Natural killer cell (primary cell): ENCODE data around the gene ART4. TPM values are rescaled to one million over a fixed set of nuclear protein-coding genes. Genes with fewer than 3 reads are reported as not detected.

Experiments
- ATAC-seq, 3 donors: fragments of 150-1000 bp in 2 of 3; fragments of 200-7000 bp in 1 of 3; cut with Tn5 transposase; 1 replicate in 1 of 3; 2 replicates in 2 of 3; pipeline ENCODE4 v1.10.0; 2021; ENCODE audit warnings: mild to moderate bottlenecking in 2 of 3, moderate library complexity in 2 of 3
- DNase-seq, 2 donors: peaks; one replicate each; pipeline versions ENCODE4 v3.0.0 to v3.0.0-alpha.2; 2013 to 2021; ENCODE audit warnings: mixed read lengths in 1 of 2
- H3K27ac ChIP-seq: one replicate; pipeline ENCODE4 v1.5.1; 2013; ENCODE audit warnings: mild to moderate bottlenecking, low read length
- H3K27me3 ChIP-seq: one replicate; pipeline ENCODE4 v1.6.1; 2013; ENCODE audit warnings: low read length; ENCODE audit not compliant: control insufficient read depth, insufficient read depth
- H3K36me3 ChIP-seq: one replicate; pipeline ENCODE4 v1.6.1; 2013; ENCODE audit warnings: low read length; ENCODE audit not compliant: control insufficient read depth, insufficient read depth
- H3K4me1 ChIP-seq: one replicate; pipeline ENCODE4 v1.6.1; 2013; ENCODE audit warnings: low read length; ENCODE audit not compliant: control insufficient read depth, insufficient read depth
- H3K4me3 ChIP-seq: one replicate; pipeline ENCODE4 v1.5.1; 2013; ENCODE audit warnings: low read length
- H3K9me3 ChIP-seq: one replicate; pipeline ENCODE4 v1.6.1; 2013; ENCODE audit warnings: low read length; ENCODE audit not compliant: control insufficient read depth, insufficient read depth
- H3K27ac Mint-ChIP-seq, 2 donors: one replicate each; pipeline ENCODE4 v1.8.0; 2022; ENCODE audit warnings: mild to moderate bottlenecking in 2 of 2, mixed read lengths in 2 of 2, moderate library complexity in 1 of 2
- H3K27me3 Mint-ChIP-seq, 2 donors: one replicate each; pipeline ENCODE4 v1.8.0; 2022; ENCODE audit warnings: low read depth in 2 of 2, mixed read lengths in 2 of 2
- H3K36me3 Mint-ChIP-seq: one replicate; pipeline ENCODE4 v1.8.0; 2022; ENCODE audit warnings: mixed read lengths
- H3K4me1 Mint-ChIP-seq, 2 donors: one replicate each; pipeline ENCODE4 v1.8.0; 2022; ENCODE audit warnings: mixed read lengths in 2 of 2
- H3K4me3 Mint-ChIP-seq: one replicate; pipeline ENCODE4 v1.8.0; 2022; ENCODE audit warnings: mild to moderate bottlenecking, moderate library complexity, mixed read lengths
- H3K9me3 Mint-ChIP-seq, 2 donors: one replicate each; pipeline ENCODE4 v1.8.0; 2022; ENCODE audit warnings: mixed read lengths in 2 of 2
- WGBS: methylation state at CpG from one replicate; pipeline ENCODE4 v1.1.7; 2013; ENCODE audit warnings: missing lambda C conversion rate; ENCODE audit not compliant: insufficient coverage; 5-methylcytosine and 5-hydroxymethylcytosine counted together
- intact Hi-C: fragments of 100-400 bp; cut with micrococcal nuclease; formaldehyde crosslinking; loops from one replicate; pipeline ENCODE4 v1.14.2; 2022
- total RNA-seq, 4 donors: library from RNA; stranded (reverse); fragments of 120-200 nt in 1 of 4; gene quantifications; one replicate each; pipeline versions ENCODE4 v1.2.3 to v1.2.4, GENCODE V29; 2013 to 2022
- TF ChIP-seq, protein P1 (sequence below): fragments of 200-600 bp; IDR thresholded peaks from one replicate; pipeline ENCODE4 v1.8.0; 2022; ENCODE audit warnings: antibody characterized with exemption

Gene ART4
- total RNA-seq, 3 donors from 2014 or later (not counting 1 experiment from before 2014, with no cell fraction given), result not detected

GRCh38 chr12:14779834-14780233 lies 63.5 kb downstream of the ART4 start:
- Histone ChIP-seq H3K4me3 (no peak overlapping the region), H3K9me3 (no peaks in the 10 kb centered on the region), H3K27me3 (no peaks in the 10 kb centered on the region), H3K27ac (no peak overlapping the region), H3K4me1 (peaks cover 5% of the 10 kb centered on the region), H3K36me3 (peaks cover 5% of the 10 kb centered on the region)
- no peaks in the 10 kb centered on the region for H3K9me3 Mint-ChIP-seq
- H3K27ac Mint-ChIP-seq, result no peak overlapping the region
- no peaks in the 10 kb centered on the region for H3K36me3 Mint-ChIP-seq
- no peak for ATAC-seq
- peaks cover 0 to 5% of the 10 kb centered on the region in 2 donors for H3K27me3 Mint-ChIP-seq
- intact Hi-C loops, result no loop called here
- TF ChIP-seq, protein P1, sequence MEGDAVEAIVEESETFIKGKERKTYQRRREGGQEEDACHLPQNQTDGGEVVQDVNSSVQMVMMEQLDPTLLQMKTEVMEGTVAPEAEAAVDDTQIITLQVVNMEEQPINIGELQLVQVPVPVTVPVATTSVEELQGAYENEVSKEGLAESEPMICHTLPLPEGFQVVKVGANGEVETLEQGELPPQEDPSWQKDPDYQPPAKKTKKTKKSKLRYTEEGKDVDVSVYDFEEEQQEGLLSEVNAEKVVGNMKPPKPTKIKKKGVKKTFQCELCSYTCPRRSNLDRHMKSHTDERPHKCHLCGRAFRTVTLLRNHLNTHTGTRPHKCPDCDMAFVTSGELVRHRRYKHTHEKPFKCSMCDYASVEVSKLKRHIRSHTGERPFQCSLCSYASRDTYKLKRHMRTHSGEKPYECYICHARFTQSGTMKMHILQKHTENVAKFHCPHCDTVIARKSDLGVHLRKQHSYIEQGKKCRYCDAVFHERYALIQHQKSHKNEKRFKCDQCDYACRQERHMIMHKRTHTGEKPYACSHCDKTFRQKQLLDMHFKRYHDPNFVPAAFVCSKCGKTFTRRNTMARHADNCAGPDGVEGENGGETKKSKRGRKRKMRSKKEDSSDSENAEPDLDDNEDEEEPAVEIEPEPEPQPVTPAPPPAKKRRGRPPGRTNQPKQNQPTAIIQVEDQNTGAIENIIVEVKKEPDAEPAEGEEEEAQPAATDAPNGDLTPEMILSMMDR, result no peak
- peaks cover 17 to 22% of the 10 kb centered on the region in 2 donors for H3K4me1 Mint-ChIP-seq
- 92% methylated on average over 2 of the region's 2 CpGs for WGBS
- DNase-seq, result no peak
- H3K4me3 Mint-ChIP-seq, result no peak overlapping the region

GRCh38 chr12:14777271-14777670 lies 66.1 kb downstream of the ART4 start:
- DNase-seq, result no peak
- peak overlapping the region in 1 of 2 donors; percentile 96 for H3K27ac Mint-ChIP-seq
- Histone ChIP-seq H3K4me3 (no peak overlapping the region), H3K27me3 (no peaks in the 10 kb centered on the region), H3K27ac (no peak overlapping the region), H3K4me1 (peaks cover 23% of the 10 kb centered on the region), H3K9me3 (no peaks in the 10 kb centered on the region), H3K36me3 (no peaks in the 10 kb centered on the region)
- intact Hi-C loops, result no loop called here
- peaks cover 0 to 5% of the 10 kb centered on the region in 2 donors for H3K27me3 Mint-ChIP-seq
- no peak overlapping the region for H3K4me3 Mint-ChIP-seq
- TF ChIP-seq, protein P1, result no peak
- no peak for ATAC-seq
- WGBS, result 88% methylated on average over 3 of the region's 3 CpGs
- H3K9me3 Mint-ChIP-seq, result no peaks in the 10 kb centered on the region
- peaks cover 33 to 35% of the 10 kb centered on the region in 2 donors for H3K4me1 Mint-ChIP-seq
- no peaks in the 10 kb centered on the region for H3K36me3 Mint-ChIP-seq

DNA sequence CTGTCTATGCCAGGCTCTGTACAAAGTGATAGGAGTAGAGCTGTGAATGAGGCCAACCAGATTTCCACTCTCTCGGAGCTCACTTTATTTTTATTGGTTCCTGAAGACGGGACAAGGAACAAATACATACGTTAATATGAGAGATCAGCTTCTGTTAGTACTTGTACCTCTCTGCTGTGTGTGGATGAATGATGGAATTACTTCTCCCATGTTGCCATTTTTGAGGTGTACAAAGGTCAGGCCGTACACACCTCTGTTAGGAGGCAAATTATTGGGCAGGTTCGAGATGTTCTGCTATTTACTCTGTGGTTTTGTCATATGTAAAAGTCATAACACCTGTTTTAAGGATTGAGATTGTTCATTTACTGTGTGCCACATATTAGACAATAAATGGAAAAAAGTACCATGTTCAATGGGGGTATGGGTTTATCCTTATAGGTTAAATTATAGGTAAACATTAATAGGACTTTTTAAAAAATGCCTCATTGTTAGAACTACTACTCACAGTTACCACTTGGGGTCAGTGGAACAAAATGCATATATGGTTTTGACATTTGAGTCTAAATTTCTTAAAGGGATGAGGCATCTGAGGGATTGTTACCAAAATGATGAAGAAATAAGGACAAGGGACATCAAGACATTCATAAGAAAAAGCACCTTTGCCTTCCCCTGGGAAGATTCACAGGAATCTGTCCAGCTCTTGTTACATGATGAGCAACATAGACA lies 66.9 kb downstream of the ART4 start:
- H3K36me3 Mint-ChIP-seq, result no peaks in the 10 kb centered on the region
- no peaks in the 10 kb centered on the region for H3K36me3 ChIP-seq
- intact Hi-C loops, result no loop called here
- peaks cover 0 to 5% of the 10 kb centered on the region in 2 donors for H3K27me3 Mint-ChIP-seq
- H3K27me3 ChIP-seq, result no peaks in the 10 kb centered on the region
- peaks cover 42 to 43% of the 10 kb centered on the region in 2 donors for H3K4me1 Mint-ChIP-seq
- H3K4me1 ChIP-seq, result peaks cover 25% of the 10 kb centered on the region
- no peaks in the 10 kb centered on the region for H3K9me3 Mint-ChIP-seq
- H3K27ac ChIP-seq, result no peak overlapping the region
- peak overlapping the region; percentile 100 for H3K4me3 Mint-ChIP-seq
- DNase-seq, result peak in 1 of 2 donors; percentile 36
- TF ChIP-seq, protein P1, result peak; percentile 11
- ATAC-seq, result no peak
- 95% methylated on average over 5 of the region's 5 CpGs for WGBS
- peak overlapping the region; percentile 96 to 99 for H3K27ac Mint-ChIP-seq
- no peak overlapping the region for H3K4me3 ChIP-seq
- H3K9me3 ChIP-seq, result no peaks in the 10 kb centered on the region

DNA sequence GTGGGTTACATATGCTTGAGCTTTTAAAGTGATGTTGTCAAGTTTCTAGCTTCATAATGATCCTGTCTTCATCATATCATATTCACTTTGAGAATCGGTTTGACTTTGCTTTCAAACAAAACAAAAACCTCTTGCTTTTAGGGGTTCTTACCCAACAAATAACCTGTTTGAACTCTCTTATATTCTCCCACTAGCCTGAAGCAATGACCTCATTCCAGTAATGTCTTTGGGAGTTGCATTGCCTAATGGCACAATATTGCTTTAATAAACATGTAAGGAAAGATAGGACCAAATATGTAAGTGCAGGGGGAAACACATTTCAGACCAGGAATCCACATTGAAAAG lies 67.7 kb downstream of the ART4 start:
- 25% methylated on average over 1 of the region's 1 CpG for WGBS
- peak overlapping the region; percentile 69 for H3K27ac ChIP-seq
- no peaks in the 10 kb centered on the region for H3K36me3 ChIP-seq
- ATAC-seq, result no peak
- Mint-ChIP-seq H3K36me3 (no peaks in the 10 kb centered on the region), H3K27me3 (peaks cover 0 to 5% of the 10 kb centered on the region in 2 donors), H3K27ac (peak overlapping the region; percentile 96 to 99), H3K4me1 (peaks cover 50% of the 10 kb centered on the region in 2 donors), H3K9me3 (no peaks in the 10 kb centered on the region), H3K4me3 (peak overlapping the region; percentile 100)
- no peaks in the 10 kb centered on the region for H3K27me3 ChIP-seq
- no peak for DNase-seq
- no peaks in the 10 kb centered on the region for H3K9me3 ChIP-seq
- TF ChIP-seq, protein P1, result no peak
- intact Hi-C loops, result loop anchor here (2.0 kb wide), 1 partner anchor 357 kb away; no protein-coding TSS in a partner anchor
- H3K4me1 ChIP-seq, result peaks cover 25% of the 10 kb centered on the region
- H3K4me3 ChIP-seq, result no peak overlapping the region
